Measurements from ENCODE around the gene RNF212.
"Not testable (repeated sequence)": the region's sequence is repeated elsewhere in the genome, so short reads cannot be mapped to it uniquely, and the experiment has no call there.

Gene RNF212

DNA sequence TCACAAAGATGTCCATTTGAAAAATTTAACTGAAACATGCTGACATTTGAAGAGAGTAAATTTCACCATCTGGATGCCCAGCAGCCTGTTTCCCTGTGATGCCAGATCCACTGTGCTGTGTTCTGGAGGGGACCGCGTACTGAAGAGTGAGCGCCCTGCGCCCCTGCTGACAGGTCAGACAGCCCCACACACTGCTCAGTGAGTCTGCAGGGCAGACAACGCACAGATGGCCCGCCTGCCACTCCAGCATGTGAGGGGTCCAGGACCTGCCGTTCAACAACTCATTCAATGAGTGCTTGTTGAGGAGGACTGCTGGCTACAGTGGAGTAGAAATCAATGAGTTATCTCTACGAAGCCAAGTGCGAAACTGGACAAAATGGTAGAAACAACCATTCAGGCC lies 52.7 kb downstream of the RNF212 start:
- DNase-seq: no peak

DNA sequence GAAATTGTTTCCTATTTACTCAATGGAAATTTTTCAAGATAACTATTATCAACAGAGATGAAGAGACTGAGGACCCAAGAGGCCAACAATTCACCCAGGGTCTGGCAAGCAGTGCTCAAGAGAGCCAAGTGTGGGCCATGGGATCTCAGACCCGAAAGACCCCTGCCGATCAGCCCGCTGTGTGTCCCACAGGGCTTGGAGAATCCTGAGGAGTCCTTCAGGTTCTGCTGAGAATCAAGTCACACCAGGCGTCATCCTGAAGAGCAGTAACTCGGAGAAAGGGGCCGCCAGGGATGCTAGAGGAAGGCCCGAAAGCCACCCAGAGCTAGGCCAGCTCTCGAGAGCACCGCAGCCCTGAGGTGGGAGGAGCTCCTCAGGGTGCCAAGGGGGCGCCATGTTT lies 53.2 kb downstream of the RNF212 start:
- no peak for DNase-seq

GRCh38 chr4:1058997-1059665 lies 54.2 kb downstream of the RNF212 start:
- DNase-seq: no peak

GRCh38 chr4:1058198-1058996 lies 55.0 kb downstream of the RNF212 start:
- DNase-seq: no peak

DNA sequence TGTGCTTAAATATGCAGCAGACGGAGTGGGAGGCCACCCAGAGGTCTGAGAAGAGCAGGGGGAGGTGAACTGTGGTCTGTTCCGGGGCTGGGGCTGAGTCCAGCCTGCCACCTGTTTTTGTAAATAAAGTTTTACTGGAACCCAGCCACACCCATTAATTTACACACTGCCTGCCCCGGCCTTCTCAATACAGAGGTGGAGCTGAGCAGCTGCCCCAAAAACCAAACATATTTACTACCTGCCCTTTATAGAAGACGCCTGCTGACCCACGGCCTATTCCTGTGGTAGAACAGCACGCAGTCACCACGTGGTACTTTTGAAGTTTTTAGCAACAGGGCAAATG lies 56.0 kb downstream of the RNF212 start:
- DNase-seq: no peak

GRCh38 chr4:1056671-1057402 lies 56.5 kb downstream of the RNF212 start:
- DNase-seq: no peak

DNA sequence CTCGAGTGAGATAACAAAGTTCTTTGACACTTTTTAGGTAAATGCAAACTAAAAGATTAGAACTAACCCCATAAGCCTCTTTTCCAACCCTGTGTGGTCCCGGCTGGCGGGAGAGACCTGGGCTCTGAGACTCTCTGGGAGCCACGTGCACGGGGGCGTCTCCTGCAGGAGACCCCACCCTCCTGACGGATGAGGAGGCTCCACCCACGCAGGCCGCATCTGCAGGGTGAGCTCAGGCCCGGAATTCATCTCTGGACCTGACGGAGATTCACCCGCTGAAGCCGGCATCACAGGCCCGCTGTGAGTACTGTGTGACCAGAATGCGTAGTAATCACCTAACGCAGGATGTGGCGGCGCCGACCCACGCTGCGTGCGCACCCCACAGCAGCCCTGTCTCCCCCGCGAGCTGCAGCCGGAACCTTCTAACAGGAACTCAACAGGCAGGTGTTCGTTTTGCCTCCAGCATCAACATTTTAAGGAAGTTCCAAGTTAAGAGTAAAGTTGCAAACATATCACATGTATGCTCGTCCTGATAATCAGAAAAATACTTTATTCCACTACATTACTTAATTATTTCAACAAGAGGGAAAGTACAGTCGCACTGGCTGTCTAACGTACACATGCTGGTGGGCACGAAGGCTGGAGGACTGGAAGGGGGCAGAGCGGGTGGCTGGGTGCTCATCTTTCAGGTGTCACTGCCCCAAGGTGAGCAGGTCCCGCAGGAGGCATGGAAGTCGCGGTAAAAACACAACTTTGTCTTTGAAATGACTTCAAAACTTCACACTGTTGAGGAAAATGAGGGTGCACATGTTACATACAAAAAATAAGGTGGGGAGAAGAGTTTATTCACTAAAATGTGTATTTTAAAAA lies 57.4 kb downstream of the RNF212 start:
- DNase-seq: peak; percentile 73 to 76

GRCh38 chr4:1055243-1055701 lies 58.1 kb downstream of the RNF212 start:
- not testable (repeated sequence) for DNase-seq

DNA sequence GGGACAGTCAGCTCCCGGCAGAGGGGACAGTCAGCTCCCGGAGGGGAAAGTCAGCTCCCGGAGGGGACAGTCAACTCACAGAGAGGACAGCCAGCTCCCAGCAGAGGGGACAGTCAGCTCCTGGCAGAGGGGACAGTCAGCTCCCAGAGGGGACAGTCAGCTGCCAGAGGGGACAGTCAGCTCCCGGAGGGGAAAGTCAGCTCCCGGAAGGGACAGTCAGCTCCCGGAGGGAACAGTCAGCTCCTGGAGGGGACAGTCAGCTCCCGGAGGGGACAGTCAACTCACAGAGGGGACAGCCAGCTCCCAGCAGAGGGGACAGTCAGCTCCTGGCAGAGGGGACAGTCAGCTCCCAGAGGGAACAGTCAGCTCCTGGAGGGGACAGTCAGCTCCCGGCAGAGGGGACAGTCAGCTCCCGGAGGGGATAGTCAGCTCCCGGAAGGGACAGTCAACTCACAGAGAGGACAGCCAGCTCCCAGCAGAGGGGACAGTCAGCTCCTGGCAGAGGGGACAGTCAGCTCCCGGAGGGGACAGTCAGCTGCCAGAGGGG lies 58.6 kb downstream of the RNF212 start:
- not testable (repeated sequence) for DNase-seq

DNA sequence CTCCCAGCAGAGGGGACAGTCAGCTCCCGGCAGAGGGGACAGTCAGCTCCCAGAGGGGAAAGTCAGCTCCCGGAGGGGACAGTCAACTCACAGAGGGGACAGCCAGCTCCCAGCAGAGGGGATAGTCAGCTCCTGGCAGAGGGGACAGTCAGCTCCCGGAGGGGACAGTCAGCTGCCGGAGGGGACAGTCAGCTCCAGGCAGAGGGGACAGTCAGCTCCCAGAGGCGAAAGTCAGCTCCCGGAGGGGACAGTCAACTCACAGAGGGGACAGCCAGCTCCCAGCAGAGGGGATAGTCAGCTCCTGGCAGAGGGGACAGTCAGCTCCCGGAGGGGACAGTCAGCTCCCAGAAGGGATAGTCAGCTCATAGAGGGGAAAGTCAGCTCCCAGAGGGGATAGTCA lies 59.5 kb downstream of the RNF212 start:
- DNase-seq: not testable (repeated sequence)

- DNase-seq: no peak
These were observed 60.2 kb downstream of the RNF212 start for GRCh38 chr4:1053080-1053661.

- no peak for DNase-seq
These were observed 61.1 kb downstream of the RNF212 start for GRCh38 chr4:1052231-1052671.

GRCh38 chr4:1051472-1051871 lies 61.9 kb downstream of the RNF212 start:
- no peak for DNase-seq

- DNase-seq: no peak
These were observed 62.7 kb downstream of the RNF212 start for GRCh38 chr4:1050486-1051213.

- DNase-seq: no peak
These were observed 63.8 kb downstream of the RNF212 start for GRCh38 chr4:1049591-1049905.

- no peak for DNase-seq
These were observed 64.4 kb downstream of the RNF212 start for GRCh38 chr4:1048773-1049590.

DNA sequence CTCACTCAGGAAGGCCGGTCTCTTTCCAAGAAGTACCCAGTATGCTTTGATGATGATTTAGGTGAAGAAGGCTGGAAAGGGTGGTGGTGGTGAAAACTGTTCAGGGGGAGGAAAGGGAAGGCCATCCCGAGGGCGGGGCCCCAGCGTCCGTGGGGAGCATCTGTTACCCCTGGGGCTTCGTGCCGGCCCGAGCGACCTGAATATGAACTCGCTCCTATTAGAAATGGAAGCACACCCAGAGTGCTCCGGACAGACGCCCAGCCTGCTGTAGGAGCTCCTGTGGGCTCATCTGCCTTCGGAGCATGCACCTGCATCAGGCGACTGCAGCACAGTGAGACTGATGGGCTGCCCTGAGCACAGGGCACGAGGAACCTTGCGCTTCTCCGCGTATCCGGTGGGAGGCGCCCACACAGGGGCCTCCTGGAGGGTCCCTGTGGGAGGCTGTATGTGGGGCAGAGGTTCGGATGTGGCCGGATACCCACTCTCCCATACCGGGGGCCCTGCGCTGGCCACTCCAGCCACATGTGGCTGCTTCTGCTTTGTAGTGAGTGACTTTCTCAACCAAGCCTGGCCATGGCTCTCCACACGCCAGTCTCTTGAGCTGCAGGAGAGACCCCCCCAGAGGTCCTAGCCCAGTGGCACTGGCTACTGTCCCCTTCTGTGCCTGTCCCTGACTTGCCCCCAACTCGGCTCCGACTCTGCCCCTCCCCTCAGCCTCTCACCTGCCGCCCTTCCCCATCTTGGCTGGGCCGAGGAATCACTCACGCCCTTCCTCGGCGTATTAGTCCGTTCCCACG lies 65.2 kb downstream of the RNF212 start:
- DNase-seq: no peak

DNA sequence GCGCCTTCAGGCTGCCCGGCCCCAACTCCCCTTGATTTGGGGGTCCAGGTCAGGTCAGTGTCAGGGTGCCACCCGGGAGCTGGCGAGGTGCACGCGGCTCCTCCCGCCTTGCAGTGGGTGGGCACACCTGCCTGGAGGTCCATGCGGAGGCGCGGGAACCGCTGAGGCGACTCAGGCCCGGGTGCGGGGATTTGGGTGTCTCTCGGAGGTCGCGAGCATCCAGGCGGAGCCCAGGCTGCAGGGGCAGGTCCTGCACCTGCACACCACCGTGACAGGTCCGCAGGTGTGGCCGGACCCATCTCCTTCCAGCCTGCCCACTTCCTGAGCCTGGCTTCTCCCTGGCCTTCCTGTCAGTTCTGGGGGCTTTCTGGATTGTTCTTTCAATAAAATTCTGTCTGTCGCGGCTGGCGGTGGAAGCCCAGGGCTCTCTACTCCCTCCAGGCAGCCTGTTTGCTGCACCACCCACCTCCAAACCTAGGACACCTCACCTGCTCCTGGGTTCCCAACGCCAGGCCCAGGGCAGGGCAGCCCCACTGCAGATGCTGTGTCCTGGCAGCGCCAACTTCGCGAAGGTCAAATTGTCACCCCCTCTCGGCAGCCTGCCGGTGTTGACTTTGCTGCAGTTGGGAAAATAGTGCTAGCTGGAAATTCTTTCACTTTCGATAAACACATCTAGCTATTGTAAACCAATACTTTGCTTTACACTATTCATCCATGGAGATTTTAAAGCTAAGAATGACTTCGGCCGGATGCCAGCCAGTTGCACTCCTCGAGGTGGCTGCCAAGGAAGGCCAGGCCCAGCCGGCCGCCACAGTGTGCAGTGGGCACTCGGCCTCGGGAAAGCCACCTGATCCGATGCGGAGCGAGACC lies 66.0 kb downstream of the RNF212 start:
- DNase-seq: no peak

DNA sequence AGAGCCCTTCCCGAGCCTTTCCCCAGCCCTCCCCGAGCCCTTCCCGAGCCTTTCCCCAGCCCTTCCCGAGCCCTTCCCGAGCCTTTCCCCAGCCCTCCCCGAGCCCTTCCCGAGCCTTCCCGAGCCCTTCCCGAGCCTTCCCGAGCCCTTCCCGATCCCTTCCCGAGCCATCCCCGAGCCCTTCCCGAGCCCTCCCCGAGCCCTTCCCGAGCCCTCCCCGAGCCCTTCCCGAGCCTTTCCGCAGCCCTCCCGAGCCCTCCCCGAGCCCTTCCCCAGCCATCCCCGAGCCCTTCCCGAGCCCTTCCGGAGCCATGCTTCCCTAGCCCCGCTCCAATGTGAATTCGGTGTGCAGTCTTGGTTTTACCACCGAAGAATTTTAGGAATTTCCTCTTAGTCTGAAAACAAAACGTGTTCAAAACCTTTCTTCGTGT lies 66.8 kb downstream of the RNF212 start:
- DNase-seq: not testable (repeated sequence)
